ENCODE data around the gene UBE2E2.

Gene UBE2E2

DNA sequence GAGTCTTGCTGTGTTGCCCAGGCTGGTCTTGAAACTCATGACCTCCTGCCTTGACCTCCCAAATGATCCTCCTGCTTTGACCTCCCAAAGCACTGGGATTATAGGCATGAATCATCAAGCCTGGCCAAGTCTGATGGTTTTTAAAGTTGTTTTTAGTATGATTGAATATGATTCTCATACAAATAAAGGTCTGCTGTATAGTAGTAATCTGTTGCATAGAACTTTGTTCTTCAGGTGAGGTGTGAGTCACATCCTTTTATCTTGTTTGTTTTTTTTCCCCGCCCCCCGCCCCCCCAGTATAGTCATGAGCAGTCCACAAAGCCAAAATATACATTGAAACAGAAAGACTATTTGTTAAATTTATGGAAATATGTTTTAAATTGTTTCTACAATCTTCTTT lies 39.0 kb downstream of the UBE2E2 start:
- no peak for DNase-seq

DNA sequence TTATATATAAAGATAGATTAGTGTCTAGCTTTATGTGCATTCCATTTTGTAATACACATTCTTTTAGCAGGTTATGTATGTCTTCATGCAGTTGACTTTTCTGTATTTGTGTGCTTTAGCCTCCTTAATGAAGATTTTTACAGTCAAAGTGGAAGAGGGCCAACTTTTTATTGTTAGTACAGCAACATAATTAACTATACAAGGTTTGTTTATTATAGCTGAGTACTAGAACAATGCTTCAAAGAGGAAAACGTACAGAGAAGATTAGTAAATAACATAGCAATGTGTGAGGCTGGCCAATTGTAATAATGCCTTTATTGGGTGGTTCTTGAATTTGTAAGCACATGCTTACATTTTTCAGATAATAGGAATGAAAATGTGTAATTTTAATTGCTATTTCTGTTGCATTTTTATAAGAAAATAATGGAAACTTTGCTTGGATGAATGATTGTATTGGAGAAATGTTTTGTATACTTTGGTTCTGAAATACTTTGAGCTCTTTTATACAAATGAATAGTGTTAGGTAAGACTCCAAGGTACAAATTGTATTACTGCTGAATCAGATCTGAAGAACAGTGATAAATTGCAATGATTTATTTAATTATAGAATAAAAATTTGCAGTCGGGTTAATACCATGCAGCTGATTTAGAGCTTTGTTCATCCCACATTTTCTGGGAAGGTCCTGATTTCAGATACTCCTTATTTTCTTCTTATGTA lies 41.4 kb downstream of the UBE2E2 start:
- DNase-seq, result no peak

DNA sequence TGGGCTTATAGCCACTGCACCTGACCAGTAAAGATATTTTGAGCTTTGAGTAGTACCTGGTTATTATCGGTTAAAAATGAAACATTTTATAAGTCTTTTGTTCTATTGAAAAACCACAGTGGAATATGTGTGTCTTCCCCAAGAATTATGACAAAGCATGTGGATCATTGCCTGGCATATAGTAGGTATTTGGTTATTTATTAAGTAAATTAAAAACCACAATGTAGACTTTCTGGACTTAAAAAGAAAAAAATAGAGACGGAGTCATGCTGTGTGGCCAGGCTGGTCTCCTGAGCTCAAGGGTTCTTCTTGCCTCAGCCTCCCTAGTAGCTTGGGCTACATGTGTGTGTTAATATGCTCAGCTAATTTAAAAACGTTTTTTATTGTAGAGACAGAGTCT lies 43.5 kb downstream of the UBE2E2 start:
- no peak for DNase-seq

DNA sequence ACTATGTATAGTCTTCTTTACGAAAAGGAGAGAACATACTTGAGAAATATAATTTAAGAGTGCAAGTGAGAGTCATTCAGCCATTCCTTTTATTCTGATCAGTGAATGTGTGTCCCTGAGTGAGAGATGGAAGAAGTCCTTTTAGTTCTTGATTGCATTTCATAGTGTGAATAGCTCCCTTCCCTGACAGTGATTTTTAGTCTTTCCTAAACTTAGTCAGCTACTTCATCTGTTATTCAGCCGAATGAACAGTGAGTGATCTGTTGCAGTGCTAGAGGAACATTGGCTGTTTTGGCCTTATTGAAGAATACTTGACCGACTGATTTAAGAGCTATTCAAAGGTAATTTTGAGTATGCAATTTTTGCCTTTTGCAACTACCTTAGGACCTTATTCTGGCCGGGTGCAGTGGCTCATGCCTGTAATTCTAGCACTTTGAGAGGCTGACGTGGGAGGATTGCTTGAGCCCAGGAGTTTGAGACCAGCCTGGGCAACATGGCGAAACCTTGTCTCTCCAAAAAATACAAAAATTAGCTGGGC lies 45.5 kb downstream of the UBE2E2 start:
- DNase-seq, result no peak

DNA sequence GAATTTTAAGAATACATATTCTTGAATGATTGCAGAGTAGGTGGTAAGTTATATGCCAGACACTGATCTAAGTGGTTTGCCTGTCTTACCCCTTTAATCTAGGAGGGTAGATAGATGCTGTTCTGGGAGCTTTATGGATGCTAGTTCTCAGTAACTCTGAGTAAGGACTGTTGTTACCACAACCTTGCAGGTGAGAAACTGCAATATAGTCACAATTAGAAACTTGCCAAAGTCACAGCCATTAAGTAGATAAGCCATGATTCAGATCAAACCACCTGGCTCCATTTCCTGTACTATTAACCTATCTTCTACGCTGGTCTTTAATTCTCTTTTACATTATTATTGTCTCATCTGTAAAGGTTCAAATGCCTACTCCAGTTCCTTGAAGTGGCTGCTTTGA lies 46.8 kb downstream of the UBE2E2 start:
- DNase-seq, result no peak

DNA sequence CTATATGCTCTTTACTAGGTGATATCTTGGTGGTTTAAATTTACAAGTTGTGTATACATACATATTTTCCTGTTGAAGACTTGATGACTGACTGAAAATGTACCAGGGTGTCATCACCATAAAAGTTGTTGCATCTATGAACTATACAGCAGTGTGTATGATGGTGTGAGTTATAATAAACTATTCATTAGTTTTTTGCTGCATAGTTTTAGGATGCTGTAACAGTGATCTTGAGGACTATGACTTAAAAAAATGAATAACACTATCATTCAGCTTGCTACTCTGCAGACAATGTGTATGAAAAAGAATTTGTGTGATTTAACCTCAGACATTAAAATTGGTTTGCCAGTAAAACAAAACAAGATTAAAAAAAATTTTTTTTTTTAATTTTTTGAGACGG lies 49.0 kb downstream of the UBE2E2 start:
- DNase-seq, result no peak

DNA sequence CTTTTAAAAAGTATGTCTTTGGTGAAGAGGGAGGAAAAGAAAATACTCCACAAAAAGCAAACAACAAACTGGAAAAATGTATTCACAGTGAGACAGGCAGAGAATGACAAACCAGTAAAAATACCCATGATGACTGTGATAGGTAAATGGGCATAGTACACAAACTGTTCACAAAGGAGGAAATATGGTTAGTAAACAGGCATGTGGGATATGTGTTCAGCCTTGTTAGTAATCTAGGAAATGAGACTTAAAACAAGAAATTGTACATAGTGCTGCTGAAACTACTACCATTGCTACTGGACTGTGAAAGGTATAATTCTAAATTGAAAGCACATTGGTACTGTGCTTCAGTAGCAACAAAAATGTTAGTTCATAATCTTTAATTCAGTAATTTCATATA lies 50.1 kb downstream of the UBE2E2 start:
- DNase-seq, result no peak

DNA sequence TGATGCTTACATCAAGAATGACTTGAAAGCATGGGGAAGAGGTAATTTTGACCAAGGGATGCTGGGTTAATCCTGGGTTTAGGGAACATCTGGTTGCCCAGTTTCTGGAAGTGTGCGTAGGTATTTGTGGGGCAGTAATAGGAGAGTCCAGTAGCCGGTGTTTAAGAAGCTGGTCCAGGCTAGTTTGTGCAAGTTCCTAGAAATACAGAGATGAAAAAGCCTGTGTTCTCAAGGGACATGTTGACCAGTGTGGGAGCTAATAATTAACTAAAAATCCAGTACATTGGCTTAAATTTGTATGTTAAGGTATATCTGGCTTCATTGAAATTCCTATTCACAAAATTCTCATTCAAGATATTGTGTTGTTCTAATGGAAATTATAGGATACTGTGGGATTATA lies 51.2 kb downstream of the UBE2E2 start:
- no peak for DNase-seq

DNA sequence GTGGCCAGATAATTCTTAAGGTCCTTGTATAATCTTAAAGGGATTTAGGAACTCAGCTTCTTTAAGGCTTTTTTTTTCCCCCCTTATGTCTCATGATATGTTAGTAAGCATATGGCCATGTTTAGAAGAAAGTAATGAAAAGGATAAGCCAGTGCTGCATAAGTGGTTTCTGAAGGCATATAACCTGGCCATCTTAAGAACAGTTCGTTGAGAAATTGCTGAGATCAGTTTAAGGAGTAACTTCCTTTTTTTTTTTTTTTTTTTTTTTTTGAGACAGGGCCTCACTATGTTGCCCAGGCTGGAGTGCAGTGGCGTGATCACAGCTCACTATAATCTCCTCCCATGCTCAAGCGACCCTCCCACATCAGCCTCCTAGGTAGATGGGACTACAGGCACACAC lies 51.7 kb downstream of the UBE2E2 start:
- no peak for DNase-seq

DNA sequence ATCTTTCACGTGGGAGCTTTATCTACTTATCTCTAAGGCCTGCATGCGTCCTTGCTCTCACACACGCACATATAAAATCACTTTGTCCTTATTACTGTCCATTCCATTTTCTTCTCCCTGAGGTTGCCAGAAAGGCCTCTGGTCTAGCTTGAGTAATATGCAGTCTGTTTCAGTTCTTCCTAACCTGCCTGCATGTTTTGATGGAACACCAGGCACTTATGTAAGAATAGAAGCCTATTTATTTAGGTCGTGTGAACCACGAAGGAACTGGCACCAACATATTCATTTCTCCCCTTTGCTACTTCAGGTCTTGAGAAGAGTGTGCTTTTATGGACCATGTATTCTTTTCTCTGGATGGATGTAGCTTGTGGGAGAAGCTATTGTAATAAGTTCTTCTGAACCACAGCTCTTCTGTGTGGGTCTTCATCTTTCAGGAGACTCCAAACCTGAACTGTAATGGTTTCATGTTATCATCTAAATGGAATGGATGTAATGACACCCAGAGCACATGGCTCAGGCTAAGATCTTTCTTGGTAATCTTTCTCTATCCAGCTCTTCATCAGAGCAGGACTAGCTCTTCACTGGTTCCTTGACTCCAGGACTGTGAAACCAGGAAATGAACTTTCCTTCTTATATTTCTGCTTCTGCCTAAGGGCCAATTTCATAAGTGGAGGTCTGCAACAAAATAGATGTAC lies 53.8 kb downstream of the UBE2E2 start:
- DNase-seq, result no peak

DNA sequence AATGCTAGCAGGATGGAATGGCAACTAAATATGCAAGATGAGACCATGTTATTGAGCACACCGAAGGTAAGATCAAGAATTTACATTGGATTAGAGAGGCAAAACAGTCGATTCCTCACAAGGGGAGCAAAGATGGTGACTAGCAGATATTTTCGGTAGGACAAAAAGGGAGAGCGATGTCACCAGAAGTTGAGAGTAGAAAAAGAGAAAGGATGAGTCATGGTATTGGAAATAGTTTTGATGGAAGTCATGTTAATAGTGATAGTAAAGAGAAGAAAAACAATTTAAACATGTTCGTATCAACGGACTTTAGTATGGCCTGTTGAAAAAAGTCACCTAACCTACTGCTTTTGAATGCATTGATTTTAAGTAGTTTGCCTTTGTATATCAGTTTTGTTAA lies 55.0 kb downstream of the UBE2E2 start:
- DNase-seq, result no peak

DNA sequence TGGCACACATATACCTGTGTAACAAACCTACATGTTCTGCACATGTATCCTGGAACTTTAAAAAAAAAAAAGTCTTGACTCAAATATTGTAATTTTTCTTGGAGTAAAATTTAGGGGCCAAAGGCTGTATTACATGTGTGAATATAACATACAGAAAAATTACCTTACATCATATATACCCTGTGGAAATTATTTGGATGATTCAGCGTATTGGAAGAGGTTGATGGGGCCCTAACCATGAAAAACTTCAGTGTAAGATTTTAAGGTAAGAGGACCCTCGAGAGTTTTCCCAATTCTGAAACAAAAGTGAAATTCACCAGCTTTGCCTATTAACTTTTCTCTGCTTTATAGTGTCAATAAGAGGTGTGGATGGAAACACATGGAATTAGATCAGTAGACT lies 56.4 kb downstream of the UBE2E2 start:
- DNase-seq, result no peak

DNA sequence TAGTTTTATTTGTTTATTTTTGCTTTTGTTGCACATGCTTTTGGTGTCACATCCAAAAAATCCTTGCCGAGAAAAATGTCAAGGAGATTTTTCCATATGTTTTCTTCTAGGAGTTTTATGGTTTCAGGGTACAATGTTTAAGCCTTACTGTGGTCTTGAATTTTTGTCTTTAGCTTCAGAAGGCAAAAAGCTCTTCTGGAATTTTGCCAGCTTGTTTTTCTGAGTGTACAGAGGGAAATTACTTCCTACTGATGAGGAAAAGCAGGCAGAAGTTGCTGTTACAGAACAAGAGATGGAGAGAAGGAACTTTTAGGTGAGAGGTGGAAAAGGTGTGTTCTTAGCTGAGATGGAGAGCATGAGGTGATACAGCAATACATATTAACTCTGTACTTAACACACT lies 59.6 kb downstream of the UBE2E2 start:
- no peak for DNase-seq

DNA sequence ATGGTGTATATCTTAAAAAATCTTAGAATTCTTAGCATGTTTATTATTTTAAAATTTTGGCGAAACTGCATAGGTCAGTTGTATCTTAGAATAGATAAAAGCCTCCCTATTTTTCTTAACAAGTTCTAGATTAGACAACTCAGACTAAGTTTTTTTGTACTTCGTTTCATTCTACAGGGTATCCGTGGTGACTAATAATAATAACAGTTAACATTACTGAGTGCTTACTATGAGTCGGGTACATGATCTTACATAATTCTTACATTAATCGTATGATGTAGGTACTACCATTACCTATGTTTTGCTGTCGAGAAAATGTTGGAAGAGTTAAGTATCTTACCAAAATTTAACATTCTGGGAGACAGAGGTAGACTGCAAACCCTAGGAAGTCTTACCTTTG lies 60.7 kb downstream of the UBE2E2 start:
- no peak for DNase-seq

DNA sequence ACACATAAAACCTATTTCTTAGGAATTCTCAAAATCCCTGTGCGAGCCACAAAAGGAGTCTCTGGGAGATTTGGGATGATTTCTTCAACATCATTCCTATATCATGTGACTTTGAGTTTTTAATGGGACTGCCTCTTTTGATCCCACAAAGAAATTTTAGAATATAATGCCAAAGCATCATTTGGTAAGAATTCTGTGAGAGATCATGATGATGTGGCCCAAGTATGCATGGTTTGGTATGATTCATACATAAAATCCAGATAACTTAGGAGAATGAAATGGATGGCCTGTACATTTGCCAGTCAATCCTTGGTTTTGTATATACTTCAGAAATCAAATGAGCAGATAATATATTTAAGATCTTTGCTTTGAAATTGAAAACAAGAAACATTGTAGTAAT lies 61.3 kb downstream of the UBE2E2 start:
- no peak for DNase-seq

DNA sequence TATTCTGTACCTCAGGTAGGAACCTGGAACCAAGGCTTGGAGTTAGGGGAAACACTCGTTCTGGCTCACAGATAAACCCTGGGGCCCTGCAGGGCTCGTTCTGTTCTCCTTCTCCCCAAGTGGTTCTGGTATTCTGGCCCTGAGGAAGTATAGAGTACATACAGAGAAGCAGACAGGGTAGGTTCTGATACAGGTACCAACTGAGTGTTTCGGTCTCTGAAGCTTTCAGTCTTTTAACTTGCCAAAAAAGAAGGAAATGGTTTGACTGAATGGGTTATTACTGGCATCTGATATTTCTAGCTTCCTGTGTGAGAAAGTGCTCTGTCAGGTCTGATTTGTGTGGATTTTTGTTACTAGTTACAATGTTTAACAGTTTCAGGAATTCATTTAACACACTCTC lies 67.3 kb downstream of the UBE2E2 start:
- no peak for DNase-seq

DNA sequence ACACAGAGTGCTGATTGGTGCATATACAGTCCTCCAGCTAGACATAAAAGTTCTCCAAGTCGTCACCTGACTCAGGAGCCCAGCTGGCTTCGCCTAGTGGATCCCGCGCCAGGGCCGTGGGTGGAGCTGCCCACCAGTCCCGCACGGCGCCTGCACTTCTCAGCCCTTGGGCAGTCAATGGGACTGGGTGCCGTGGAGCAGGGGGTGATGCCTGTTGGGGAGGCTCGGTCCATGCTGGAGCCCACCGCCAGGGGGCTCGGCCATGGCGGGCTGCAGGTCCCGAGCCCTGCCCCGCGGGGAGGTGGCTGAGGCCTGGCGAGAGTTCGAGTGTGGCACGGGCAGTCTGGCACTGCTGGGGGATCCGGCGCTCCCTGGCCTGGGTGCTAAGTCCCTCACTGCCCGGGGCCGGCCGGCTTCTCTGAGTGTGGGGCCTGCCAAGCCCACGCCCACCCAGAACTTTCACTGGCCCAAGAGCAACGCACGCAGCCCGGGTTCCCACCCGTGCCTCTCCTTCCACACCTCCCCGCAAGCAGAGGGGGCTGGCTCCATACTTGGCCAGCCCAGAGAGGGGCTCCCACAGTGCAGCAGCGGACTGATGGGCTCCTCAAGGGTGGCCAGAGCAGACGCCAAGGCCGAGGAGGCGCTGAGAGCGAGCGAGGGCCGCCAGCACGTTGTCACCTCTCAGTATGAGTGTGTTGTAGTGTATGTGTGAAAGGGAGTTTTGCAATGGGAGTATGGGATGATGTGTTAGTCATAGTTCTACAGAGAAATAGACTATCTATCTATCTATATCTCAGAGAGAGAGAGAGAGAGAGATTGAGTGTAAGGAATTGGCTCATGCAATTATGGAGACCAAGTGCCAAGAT lies 69.0 kb downstream of the UBE2E2 start:
- DNase-seq, result no peak

DNA sequence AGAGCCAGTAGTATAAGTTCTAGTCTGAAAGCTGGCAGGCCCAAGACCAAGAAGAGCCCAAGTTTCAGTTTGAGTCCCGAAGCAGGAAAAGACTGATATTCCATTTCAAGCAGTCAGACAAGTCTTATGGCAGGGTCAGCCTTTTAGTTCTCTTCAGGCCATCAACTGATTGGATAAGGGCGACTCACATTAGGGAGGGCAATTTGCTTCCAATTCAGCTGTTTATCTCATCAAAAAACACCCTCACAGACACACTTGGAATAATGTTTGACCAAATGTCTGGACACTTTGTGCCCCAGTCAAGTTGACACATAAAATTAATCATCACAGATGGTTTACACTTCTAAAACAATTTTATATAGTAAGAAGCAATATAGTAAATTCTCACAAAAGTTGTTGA lies 69.7 kb downstream of the UBE2E2 start:
- DNase-seq, result no peak

DNA sequence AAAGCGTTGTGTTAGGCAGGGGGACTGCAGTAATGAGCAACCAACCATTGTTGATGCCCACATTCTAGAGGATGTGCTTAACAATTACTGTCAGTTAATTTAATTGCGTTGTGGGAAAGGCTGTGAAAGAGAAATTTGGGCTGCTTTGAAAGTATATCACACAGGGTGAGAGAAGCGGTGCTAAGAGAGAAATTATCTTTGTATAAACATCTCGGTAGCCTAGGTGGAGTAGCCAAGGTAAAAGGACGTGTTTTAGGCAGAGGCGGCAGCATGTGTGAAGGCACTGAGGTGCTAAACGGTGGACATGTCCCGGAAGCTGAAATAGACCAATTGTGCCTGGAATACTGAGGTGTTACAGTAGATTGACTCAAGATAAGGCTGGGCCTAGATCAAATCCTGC lies 71.9 kb downstream of the UBE2E2 start:
- DNase-seq, result no peak

DNA sequence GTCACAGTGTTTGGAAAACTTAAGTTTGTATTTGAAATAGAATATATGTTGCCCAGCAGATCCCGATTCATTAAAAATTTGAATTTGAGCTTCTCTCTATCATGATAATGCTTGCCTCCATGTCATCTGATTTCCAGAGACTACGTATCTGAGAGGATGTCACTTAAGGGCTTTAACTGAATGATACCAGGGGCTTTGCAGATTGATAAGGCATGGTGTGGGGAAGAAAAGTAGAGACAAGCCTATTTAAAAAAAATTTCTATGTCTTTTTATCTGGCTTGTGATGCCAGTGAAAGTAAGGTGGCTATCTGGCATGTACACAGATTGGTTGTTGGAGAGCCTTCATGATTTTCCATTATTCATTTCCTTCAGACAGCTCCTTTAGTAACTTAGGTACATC lies 72.7 kb downstream of the UBE2E2 start:
- no peak for DNase-seq

DNA sequence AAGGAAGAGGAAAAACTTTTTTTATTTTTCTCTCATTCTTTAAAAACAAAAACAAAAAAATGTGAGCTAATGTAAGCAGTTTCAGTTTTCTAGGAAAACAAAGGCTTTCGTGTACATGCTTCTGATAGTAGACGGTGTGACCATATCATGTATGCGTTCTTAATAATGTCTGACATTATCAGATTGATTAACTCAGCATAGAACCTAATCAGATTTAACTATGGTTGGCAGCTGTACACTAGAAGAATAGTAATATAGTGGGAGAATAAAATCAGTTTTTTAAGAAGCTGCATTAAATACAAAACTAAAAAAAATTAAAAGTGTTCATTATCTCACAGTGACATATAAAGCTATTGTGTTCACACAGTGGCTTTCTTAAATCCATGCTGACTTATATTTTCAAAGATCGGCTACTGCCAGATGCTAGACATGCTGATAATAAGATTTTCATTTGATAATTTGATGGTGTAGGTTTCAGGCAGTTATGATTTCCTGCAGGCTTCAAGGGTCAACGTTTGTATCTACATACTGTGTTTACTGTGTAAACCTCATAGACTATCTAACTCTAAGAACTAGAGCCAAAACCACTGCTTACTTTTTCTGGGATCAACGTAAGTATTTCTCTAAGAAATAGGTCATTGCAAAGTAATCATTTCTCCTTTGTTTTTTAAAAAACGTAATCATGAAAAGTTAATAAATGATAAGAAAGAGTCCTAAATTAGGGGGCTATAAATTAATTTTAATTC lies 74.0 kb downstream of the UBE2E2 start:
- DNase-seq, result no peak

DNA sequence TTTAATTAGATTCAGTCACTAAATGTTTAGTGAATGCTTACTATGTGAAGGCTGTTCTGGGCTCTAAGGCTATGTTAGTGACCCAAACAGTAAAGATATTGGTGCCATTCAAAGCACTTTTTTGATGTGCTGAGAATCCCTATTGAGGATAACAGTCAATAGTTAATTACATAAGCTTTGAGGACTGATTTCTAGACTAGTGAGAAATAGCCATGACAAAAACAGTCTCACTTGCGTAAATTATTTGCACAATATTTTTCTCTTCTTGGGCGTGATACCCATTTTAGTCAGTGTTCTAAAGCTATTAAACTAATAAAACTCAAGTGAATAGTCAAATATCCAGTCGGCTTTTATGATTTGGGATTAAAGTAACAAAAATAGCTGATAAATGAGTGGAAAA lies 74.6 kb downstream of the UBE2E2 start:
- no peak for DNase-seq

DNA sequence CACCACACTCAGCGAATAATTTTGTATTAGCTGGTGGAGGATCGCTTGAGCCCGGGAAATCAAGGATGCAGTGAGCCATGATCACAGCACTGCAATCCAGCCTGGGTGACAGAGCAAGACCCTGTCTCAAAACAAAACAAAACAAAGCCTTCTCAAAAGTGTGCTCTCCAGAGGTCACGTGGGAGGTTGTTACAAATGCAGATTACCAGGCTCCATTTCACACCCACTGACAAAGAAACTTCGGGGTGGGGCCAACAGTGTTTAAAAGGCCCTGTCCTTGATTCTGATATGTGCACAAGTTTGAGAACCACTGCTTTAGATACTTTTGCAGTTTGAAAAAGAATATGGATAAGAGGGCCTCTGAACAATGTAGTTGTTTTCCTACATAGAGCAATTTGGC lies 80.5 kb downstream of the UBE2E2 start:
- DNase-seq, result no peak

Measured in SIG-M5 (cell line).